MM.1S (cell line): Measurements from ENCODE around the gene TULP1.

Experiments
- CTCF ChIP-seq: fragments of 300-600 bp; sonication (generic); IDR thresholded peaks from 2 replicates; pipeline ENCODE4 v1.5.1; 2016; ENCODE audit warnings: antibody characterized with exemption, low read length, mixed read lengths
- EZH2 ChIP-seq: fragments of 300-600 bp; sonication (generic); optimal IDR thresholded peaks from 2 replicates; pipeline ENCODE3; 2017; ENCODE audit warnings: low read depth, mild to moderate bottlenecking, antibody characterized with exemption, low read length, mixed read lengths

- no peak for TF ChIP-seq CTCF
- TF ChIP-seq EZH2 = no peak
Observed at GRCh38 chr6:35511562-35511941, 1.1 kb downstream of the TULP1 start.
